GM13977 (cell line): ENCODE results near the gene KPNA3.

Source experiments
- DNase-seq: peaks from one replicate; pipeline ENCODE4 v3.0.0; 2012; ENCODE audit warnings: low spot score
- in situ Hi-C: fragments of 300-500 bp; cut with MboI; formaldehyde crosslinking; loops from one replicate; pipeline ENCODE4 v1.12.0; 2022; ENCODE audit warnings: low sequenced_read_pairs, low pct_unique_long_range_greater_than_20kb, mixed read lengths, inconsistent platforms; ENCODE audit not compliant: unreplicated experiment
- TF ChIP-seq, protein P1 (sequence below): IDR thresholded peaks from 2 replicates; pipeline ENCODE4 v1.5.1; 2012; ENCODE audit warnings: mild to moderate bottlenecking, control low read depth; ENCODE audit not compliant: insufficient read depth; ENCODE audit errors: extremely low read depth, missing control alignments

The KPNA3 gene

DNA sequence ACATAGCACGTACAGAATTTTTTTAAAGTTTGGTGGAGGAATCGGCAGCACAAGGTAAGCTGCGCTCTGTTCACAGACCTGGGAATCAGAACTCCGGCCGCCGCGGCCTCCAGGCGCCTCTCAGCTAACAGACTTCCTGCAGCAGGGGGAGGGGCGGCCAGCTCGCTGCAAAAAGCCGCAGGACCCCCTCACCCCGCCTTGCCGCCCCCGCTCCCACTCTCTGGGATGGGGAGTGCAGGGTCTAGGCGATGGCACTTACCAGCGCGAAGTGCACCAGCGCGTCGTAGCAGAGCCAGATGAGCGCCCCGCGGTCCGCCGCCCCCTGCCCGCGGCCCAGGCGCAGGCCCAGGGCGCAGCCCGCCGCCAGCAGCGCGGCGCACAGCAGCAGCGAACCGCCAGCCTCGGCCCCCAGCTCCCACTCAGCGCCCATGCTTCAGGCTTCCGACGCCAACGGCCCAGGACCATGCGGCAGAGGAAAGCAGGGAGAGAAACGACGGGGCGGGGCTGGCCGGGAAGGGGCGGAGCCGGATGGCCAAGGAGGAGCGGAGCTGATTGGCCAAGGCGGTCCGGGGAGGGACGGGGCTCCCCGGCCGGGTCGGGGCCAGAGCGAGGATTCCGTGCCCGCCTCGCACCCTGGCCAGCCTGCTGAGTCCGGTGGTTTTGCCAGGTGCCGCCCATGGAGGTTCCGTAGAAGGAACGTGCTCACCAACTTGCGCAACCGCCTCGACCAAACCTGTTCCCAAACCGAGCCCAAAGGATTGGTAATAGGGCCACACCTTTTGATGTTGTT is 101.3 kb downstream of the KPNA3 start, which contains the start of gene EBPL:
Gene EBPL, minus strand, starts transcription at position 492 of the 790 bp plus-strand sequence. Its CDS starts 62 bp downstream, at position 430.
- TF ChIP-seq, protein P1, sequence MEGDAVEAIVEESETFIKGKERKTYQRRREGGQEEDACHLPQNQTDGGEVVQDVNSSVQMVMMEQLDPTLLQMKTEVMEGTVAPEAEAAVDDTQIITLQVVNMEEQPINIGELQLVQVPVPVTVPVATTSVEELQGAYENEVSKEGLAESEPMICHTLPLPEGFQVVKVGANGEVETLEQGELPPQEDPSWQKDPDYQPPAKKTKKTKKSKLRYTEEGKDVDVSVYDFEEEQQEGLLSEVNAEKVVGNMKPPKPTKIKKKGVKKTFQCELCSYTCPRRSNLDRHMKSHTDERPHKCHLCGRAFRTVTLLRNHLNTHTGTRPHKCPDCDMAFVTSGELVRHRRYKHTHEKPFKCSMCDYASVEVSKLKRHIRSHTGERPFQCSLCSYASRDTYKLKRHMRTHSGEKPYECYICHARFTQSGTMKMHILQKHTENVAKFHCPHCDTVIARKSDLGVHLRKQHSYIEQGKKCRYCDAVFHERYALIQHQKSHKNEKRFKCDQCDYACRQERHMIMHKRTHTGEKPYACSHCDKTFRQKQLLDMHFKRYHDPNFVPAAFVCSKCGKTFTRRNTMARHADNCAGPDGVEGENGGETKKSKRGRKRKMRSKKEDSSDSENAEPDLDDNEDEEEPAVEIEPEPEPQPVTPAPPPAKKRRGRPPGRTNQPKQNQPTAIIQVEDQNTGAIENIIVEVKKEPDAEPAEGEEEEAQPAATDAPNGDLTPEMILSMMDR: no peak
- DNase-seq: peak; percentile 96
- in situ Hi-C loops: no loop called here

GRCh38 chr13:49690133-49690994 is 102.1 kb downstream of the KPNA3 start:
- in situ Hi-C loops: no loop called here
- TF ChIP-seq, protein P1: no peak
- peak; percentile 69 for DNase-seq

DNA sequence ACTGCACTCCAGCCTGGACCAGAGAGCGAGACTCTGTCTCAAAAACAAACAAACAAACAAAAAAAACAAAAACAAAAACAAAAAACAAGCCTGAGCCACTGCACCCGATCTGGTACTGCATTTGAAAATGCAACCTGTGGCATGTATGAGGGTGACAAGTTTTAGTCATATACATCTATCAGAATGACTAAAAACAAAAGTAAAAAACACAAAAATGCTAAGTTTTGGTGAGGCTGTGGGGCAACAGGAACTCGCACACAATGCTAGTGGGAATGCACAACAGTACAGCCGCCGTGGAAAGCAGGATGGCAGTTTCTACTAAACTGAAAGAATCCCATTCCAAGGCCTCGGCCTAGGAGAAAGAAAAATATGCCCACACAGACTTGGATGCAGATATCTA is 109.0 kb downstream of the KPNA3 start:
- in situ Hi-C loops: no loop called here
- peak; percentile 44 for DNase-seq
- TF ChIP-seq, protein P1: no peak

DNA sequence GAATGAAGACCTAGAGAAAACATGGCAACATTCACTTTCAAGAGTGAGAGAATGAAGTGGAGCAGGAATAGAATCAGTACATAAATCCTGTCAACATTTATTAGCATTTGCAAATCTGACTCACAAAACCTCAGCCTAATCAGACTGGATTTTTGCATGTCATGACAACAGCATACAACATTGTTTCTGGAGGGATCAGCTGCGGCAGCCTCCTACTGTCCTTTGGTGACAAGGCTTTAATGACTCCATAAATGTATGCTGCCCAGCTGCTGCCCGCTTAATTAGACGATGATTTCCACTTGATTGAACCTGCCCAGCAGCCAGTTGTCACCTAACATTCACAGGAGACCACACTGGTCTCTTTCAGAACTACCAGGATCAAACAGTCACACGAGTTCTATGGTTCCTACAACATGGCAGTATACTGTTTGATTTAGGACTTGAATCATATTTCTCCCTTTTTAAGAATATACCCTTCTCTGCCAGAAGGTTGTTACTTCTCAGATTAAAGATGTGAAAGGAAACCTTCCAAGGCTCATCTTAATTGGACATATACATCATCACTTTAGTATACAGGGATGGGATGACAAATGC is 110.5 kb downstream of the KPNA3 start:
- in situ Hi-C loops: no loop called here
- no peak for DNase-seq

DNA sequence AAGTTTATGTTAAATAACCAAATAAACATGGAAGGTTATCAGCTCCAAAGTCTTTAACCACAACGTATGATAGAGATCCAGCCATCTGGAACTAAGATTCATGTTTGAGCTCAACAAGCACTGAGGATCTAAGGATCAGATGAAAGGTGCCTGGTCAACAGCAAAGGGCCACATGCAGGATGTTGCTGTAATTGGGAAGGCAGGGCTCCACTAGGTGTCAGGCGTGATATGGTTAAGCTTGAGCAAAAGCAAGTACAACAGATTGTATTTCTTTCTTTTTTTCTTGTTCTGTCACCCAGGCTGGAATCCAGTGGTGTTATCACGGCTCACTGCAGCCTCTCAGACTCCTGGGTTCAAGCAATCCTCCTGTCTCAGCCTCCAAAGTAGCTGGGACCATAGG is 113.2 kb downstream of the KPNA3 start:
- peak; percentile 61 for DNase-seq
- in situ Hi-C loops: no loop called here
- TF ChIP-seq, protein P1: peak; percentile 56

More for the DNA sequence above, 110.5 kb downstream of the KPNA3 start:
- TF ChIP-seq, protein P1: no peak

DNA sequence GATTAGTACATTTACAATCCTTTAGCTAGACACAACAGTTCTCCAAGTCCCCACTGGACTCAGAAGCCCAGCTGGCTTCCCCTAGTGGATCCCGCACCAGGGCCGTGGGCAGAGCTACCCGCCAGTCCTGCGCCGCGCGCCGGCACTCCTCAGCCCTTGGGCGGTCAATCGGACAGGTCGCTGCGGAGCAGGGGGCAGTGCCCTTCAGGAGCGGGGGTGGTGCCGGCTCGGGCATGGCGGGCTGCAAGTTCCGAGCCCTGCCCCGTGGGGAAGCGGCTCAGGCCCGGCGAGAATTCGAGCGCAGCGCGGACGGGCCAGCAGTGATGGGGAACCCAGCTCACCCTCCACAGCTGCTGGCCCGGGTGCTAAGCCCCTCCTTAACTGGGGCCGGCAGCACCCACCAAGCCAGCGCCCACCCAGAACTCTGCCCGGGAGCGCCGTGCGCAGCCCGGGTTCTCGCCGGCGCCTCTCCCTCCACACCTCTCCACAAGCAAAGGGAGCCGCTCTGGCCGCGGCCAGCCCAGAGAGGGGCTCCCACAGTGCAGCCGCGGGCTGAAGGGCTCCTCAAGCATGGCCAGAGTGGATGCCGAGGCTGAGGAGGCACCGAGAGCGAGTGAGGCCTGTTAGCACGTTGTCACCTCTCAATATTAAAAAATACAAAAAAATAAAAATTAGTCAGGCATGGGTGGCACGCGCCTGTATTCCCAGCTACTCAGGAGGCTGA is 114.1 kb downstream of the KPNA3 start:
- in situ Hi-C loops: no loop called here
- TF ChIP-seq, protein P1: no peak
- no peak for DNase-seq
